ENCODE results near the gene SRR. TPM values are rescaled to one million over a fixed set of nuclear protein-coding genes. Genes with fewer than 3 reads are reported as not detected.

Gene SRR
- total and polyA plus RNA-seq, 2 donors (not counting 3 experiments of a cell fraction or from before 2014, with no cell fraction given) = 13.7 to 20.1 TPM

DNA sequence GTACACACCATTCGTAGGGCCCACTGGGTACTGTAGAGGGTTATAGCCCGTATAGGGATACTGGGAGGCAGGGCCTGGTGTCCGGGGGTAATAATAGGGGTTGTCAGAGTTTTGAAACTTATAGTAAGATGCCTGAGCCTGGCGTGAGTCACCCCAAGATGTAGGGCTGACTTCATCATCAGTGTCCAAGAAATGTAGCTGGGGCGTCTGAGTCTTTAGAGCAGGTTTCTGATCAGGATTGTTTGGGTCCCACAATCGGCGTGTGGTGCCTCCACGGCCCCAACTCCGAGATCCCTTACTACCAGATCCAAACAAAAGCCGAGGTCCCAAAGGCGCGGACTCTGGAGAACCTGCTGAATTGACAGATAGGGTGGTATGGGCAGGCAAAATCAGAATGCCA, 4.6 kb upstream of the SRR start:
- no peak overlapping the region for H3K4me3 ChIP-seq (replicated peaks in 1 of 3; ENCODE audit: insufficient read depth in 1 of 3, low read depth in 1 of 3, low read length in 3 of 3)
- no peak overlapping the region for H3K27ac ChIP-seq (ENCODE audit: insufficient read depth, low read depth, low read length)
- no TSS peak for BruUV-seq (replicated peaks)
- H3K79me2 ChIP-seq (ENCODE audit: control insufficient read depth, insufficient read depth, low read length) = peaks cover 42% of the 10 kb centered on the region
- H3K9me3 ChIP-seq (replicated peaks; ENCODE audit: control insufficient read depth, insufficient read depth, low read length) = no peaks in the 10 kb centered on the region
- peaks cover 7% of the 10 kb centered on the region for H3K4me1 ChIP-seq (ENCODE audit: control insufficient read depth, extremely low read depth, insufficient read depth, low read length)
- no peak for FAIRE-seq
- TF ChIP-seq MAX (IDR thresholded peaks at IDR 0.05; ENCODE audit: insufficient read depth, insufficient read length) (no peak), FOS (IDR thresholded peaks at IDR 0.05; ENCODE audit: borderline replicate concordance, insufficient read depth, low read length) (no peak), MYC (IDR thresholded peaks at IDR 0.05; ENCODE audit: low read depth, low read length) (no peak), GATA2 (IDR thresholded peaks at IDR 0.05; ENCODE audit: insufficient read depth, insufficient read length, low read depth, low read length) (no peak), JUN (IDR thresholded peaks at IDR 0.05; ENCODE audit: borderline replicate concordance, insufficient read depth, insufficient read length, low read depth) (no peak), CTCF (IDR thresholded peaks at IDR 0.05; ENCODE audit: extremely low read depth in 1 of 2, insufficient read depth in 1 of 2, low read depth in 1 of 2, low read length in 2 of 2) (no peak), POLR2AphosphoS5 (IDR thresholded peaks at IDR 0.05; ENCODE audit: insufficient read depth, low read depth, low read length) (no peak), POLR2A (IDR thresholded peaks at IDR 0.05; ENCODE audit: low read depth, low read length) (no peak), EZH2 (IDR thresholded peaks at IDR 0.05; ENCODE audit: borderline replicate concordance, low read depth, low read length, severe bottlenecking) (no peak)
- DNase-seq (ENCODE audit: low read depth, low spot score) = no peak
- H3K9ac ChIP-seq (replicated peaks; ENCODE audit: extremely low read depth, insufficient read depth, low read length) = no peak overlapping the region
- no peaks in the 10 kb centered on the region for H4K20me1 ChIP-seq (replicated peaks; ENCODE audit: control insufficient read depth, extremely low read depth, insufficient read depth, low read length)
- intact Hi-C loops (cut with micrococcal nuclease) = no loop called here
- ChIA-PET CTCF (no interaction called here), POLR2A (no interaction called here)
- H2AFZ ChIP-seq (ENCODE audit: low read depth, low read length) = no peak overlapping the region
- H3K27me3 ChIP-seq (ENCODE audit: control insufficient read depth in 2 of 2, insufficient read depth in 2 of 2, low read length in 2 of 2) = no peaks in the 10 kb centered on the region
- H3K9me1 ChIP-seq (replicated peaks; ENCODE audit: control insufficient read depth, extremely low read depth, insufficient read depth, low read length) = no peaks in the 10 kb centered on the region
- dilution Hi-C loops (cut with MboI; ENCODE audit: extremely low pct_ligation_motif_present, low sequenced_read_pairs) = no loop called here
- no peak overlapping the region for H3K4me2 ChIP-seq (ENCODE audit: insufficient read depth, low read length)
- peaks cover 5 to 16% of the 10 kb centered on the region in 2 experiments for H3K36me3 ChIP-seq (ENCODE audit: control insufficient read depth in 2 of 2, extremely low read depth in 1 of 2, insufficient read depth in 2 of 2, low read length in 2 of 2)

All from endothelial cell of umbilical vein (primary cell).